ACC112 (cell line): ENCODE results near the gene SIK1.

Source experiments
- H2AFZ ChIP-seq: fragments of 200-600 bp; sonication (generic); one replicate; pipeline ENCODE4 v1.6.0; 2017; ENCODE audit warnings: antibody characterized with exemption, low read length; ENCODE audit not compliant: unreplicated experiment
- H3K27ac ChIP-seq: fragments of 200-600 bp; sonication (generic); 2 replicates; pipeline ENCODE4 v1.5.1; 2014; ENCODE audit warnings: low read depth, mild to moderate bottlenecking, antibody characterized with exemption, low read length, moderate library complexity
- H3K27me3 ChIP-seq: fragments of 200-600 bp; sonication (generic); 2 replicates; pipeline ENCODE4 v1.6.1; 2014; ENCODE audit warnings: mild to moderate bottlenecking, antibody characterized with exemption, low read length, moderate library complexity, mixed read lengths; ENCODE audit not compliant: insufficient read depth
- H3K36me3 ChIP-seq: fragments of 200-600 bp; sonication (generic); 2 replicates; pipeline ENCODE4 v1.6.1; 2016; ENCODE audit warnings: mild to moderate bottlenecking, antibody characterized with exemption, low read length, moderate library complexity, mixed read lengths; ENCODE audit not compliant: insufficient read depth
- H3K4me1 ChIP-seq: fragments of 200-600 bp; sonication (generic); one replicate; pipeline ENCODE4 v1.6.1; 2016; ENCODE audit warnings: low read length, mixed read lengths; ENCODE audit not compliant: insufficient read depth, unreplicated experiment, control insufficient read depth
- H3K4me3 ChIP-seq: fragments of 200-600 bp; sonication (generic); 2 replicates; pipeline ENCODE4 v1.5.1; 2014; ENCODE audit warnings: mild to moderate bottlenecking, low read depth, low read length
- H3K79me2 ChIP-seq: fragments of 200-600 bp; sonication (generic); one replicate; pipeline ENCODE4 v1.6.0; 2016; ENCODE audit warnings: low read length; ENCODE audit not compliant: control insufficient read depth, unreplicated experiment, insufficient read depth

Gene SIK1

DNA sequence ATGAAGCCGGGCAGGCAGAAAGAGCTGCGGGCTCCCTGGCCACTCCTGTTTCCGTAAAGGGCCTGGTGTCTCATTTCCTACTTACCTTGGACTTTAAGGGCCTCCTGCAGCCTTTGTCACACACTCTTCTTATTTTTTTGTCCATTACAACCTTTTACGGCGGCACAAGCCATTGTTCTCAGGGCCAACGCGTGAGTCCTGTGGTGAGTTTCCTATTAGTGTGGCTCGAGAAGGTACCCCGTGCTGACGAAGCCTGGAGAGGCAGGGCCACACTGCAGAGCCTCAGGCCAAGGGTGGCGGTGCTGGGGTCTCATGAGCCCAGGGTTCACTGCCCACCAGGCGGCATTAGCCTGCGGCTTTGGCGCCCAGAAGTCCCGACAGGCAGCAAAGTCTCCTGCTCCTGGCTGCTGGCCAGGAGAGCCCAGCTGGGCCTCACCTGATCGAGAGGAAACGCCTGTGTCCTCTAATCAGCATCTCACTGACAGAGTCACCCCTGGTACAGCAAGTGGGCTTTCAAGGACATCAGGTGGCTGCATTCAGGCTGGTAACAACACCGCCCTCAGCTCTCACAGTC, 62.0 kb downstream of the SIK1 start:
- Histone ChIP-seq H2AFZ (no peak overlapping the region), H3K27me3 (peaks cover 6% of the 10 kb centered on the region; the same call in 1 of the 2 replicates)

More for the DNA sequence above, 62.0 kb downstream of the SIK1 start:
- Histone ChIP-seq H3K4me3 (no peak overlapping the region), H3K27ac (no peak overlapping the region), H3K79me2 (no peaks in the 10 kb centered on the region), H3K4me1 (no peaks in the 10 kb centered on the region), H3K36me3 (no peaks in the 10 kb centered on the region)
